NCI-H2081 treated with DMSO at 0.1 percent for 48 hours (cell line): ENCODE data around the gene ARAF.
"Not testable (repeated sequence)": the region's sequence is repeated elsewhere in the genome, so short reads cannot be mapped to it uniquely, and the experiment has no call there.

ENCODE experiments used
- DNase-seq: peaks from one replicate; lab custom pipeline; 2025; lab: John Stamatoyannopoulos, UW

ARAF gene

DNA sequence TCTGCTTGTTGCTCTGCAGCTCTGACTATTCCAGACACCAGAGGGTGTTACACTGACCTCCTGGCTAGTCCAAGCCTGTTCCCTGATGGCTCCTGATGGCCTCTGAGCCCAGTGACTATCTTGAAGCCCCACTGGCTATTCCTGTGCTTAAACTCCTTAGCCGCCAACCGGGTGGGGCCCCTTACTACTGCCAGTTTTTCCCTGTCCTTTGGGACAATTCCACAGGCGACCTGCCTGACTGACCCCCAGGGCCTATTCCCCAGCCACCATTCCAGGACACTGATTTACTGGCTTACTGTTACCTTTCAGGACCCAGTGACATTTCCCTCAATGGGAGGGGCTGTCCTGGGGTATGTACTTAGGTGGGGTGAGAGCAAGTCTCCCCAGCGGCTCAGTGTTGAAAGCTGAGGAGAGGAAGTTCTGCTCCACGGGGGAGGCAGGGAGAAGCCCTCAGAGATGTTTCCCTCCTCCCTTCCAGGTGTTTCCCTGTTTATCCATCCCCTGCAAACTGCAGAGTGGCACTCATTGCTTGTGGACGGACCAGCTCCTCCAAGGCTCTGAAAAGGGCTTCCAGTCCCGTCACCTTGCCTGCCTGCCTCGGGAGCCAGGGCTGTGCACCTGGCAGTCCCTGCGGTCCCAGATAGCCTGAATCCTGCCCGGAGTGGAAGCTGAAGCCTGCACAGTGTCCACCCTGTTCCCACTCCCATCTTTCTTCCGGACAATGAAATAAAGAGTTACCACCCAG, 25.2 kb downstream of the ARAF start:
- DNase-seq, result no peak

DNA sequence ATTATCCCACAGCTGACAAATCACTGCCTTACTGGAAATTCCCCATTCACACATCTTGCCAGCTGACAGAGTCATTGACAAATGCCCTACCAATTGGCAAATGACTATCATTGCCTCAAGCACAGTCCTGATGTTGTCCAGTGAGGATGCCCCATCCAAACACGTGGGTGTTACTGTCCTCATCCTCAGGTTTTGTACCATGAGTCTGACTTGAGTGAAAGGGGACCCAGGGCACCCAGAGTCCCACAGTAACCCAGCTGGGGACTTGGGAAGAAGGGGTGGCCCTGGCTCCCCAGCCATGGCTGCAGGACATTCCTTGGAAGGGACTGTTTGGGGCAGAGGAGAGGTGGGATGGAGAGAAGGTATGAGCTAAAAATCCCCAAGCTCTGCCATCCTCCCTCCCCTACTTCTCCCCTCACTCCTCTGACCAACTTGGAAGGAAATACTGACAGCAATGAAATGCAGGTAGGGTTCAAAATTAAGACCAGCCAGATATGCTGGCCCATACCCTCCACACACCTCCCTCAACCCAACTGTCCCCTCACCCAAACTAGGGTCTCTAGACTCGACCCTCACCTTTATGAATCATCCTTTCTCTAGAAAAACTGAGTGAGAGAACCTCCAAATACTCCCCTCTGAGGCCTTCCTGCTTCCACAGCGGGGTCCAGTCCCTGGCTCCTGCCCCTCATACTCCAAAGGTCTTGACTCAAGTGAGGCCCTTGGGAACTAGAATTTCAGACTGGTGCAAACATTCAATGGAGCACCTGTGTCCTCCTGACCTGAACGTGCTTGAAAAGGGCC, 26.3 kb downstream of the ARAF start:
- DNase-seq, result no peak

DNA sequence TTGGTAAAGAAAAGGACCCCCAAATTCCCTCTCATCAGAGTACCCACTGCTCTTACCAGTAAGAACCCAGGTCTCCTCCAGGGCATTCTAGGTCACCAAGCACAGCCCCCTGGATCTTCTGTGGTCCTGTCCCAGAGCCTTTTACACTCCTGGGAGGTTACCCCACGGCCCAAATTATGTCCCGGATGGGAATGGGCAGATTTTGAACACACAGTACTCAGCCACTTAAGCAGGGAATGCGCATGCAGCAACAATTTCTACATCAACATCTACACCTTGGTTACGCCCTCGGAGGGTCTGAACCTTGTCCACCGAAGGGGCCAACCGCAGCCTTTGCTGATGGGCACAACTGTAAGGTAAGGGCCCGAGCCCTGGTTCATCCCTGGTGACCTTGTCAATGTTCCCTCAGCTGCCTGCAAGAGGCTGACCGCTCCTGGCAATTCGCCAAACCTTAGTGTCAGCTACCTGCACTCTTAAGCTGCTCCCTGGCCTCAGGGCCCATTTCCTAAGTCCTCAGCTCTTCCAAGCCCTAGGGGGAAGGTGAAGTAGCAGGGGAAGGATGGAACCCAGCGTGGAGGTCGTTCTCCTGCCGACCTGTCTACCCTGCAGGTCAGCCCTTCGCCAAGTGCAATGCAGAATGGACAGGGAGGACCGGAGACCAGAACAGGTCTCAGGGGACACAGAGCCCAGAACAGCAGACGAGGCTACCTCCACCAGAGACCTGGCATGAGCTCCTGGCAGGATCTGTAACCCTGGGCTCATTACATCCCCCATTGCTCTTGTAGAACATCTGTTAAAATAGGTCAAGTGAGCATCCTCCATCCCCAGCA, 27.1 kb downstream of the ARAF start:
- no peak for DNase-seq

DNA sequence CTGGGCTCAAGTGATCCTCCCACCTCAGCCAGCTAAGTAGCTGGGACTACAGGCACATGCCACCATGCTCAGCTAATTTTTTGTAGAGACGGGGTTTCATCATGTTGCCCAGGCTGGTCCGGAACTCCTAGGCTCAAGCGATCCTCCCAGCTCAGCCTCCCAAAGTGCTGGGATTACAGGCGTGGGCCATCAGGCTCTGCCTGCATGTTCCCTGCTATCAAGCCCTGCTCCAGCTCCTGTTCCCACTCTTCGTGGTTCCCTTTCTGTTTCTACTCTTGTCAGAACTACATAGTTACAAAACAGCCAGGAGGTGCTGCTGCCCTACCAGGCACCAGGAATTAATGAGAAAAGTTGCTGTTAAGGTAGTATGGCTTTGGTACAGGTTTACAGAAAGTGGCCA, 30.0 kb downstream of the ARAF start:
- DNase-seq, result no peak

DNA sequence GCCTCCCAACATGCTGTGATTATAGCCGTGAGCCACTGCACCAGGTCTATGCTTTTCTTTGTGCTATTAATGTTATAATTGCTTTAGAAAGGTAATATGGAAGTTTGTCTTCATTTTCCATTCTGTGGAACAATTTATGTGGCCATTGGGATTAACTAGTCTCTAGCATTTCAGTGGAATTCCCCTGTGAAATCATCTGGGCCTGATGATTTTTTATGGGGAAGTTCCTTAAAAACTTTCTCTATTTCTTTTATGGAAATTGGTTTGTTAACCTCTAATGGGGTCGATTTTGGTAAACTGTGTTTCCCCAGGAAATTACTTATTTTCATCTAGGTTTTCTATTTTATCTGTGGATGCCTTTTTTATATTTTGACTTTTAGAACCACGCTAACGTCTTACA, 32.5 kb downstream of the ARAF start:
- no peak for DNase-seq

DNA sequence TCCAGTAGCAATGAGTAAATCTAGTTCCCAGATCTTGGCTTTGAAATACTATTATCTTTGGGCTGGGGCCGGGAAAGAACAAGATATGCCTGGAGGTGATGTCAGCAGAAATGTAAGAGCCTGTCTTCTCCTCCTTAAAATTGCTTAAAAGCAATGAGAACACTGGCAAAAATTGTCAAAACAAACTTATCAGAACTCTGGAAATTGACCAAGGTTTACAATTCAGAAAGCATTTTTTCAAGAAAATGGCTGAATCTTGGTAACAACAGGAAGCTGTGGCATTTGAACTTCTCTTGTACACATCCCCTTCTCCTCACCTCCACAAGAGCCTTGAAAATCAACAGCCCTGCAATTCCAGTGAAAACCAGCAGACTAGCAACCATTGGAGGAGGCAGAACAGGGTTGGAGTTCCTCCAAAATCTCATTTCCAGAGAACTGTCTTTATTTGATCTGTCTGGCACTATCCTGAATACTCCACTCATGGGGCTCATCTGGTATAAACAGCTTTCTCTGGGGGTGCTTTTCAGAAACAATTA, 34.8 kb downstream of the ARAF start:
- DNase-seq, result no peak

DNA sequence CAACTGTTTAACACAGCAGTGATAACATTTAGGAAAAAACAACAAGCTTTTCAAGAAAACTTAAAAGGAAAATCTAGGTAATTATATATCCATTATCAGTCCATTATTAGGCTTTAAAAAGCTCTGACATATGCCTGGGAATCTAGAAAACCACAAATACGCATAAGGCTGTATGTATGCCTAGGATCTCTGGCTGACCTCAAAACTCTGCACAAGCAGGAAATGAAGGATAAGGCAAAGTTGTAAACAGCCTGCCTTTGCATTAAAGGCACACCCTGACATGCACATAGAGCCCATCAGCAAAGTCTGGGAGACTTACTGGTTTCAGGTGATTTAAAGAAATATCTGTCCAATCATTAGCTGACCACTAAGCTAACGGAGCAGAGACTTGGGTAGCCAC, 35.3 kb downstream of the ARAF start:
- DNase-seq, result no peak

DNA sequence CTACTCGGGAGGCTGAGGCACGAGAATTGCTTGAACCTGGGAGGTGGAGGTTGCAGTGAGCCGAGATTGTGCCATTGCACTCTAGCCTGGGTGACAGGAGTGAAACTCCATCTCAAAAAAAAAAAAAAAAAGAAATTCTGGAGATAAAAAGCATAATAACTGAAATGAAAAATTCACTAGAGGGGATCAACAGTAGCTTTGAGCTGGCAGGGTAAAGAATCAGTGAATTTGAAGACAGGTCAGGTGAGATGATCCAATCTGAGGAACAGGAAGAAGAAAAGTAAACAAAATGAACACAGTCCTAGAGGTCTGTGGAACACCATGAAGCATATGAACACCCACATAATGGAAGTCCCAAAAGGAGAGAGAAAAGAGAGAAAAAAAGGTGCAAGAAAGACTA, 36.2 kb downstream of the ARAF start:
- DNase-seq, result no peak

DNA sequence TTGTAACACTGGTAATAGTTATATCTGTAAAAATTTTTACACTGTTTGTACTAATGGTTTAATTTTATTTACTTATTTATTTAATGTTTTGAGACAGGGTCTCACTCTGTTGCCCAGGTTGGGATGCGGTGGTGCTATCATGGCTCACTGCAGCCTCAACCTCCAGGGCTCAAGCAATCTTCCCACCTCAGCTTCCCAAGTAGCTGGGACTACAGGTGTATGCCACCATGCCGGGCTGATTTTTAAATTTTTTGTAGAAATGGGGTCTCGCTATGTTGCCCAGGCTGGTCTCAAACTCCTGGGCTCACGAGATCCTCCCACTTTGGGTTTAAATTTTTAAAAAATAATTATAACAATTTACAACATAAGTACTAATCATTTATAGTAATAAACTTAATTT, 42.1 kb downstream of the ARAF start:
- not testable (repeated sequence) for DNase-seq

DNA sequence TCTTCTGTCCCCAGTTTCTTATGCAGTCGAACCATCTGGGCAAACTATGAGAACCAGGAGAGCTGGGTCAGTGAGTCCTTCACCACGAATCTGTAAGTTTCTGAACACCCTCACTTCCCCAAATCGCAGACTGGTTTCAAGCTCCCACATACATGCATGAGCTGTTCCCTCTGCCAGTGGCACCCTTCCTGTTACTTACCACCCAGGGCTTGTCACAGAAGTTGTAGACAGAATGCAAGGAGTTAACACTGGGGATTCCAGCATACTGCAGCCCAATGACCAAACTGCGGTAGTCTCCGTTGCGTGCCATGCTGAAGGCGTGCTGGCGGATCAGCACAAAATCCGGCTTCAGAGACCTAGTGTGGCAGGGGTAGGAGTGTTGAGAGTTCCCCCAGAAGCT, 44.0 kb downstream of the ARAF start:
- no peak for DNase-seq

DNA sequence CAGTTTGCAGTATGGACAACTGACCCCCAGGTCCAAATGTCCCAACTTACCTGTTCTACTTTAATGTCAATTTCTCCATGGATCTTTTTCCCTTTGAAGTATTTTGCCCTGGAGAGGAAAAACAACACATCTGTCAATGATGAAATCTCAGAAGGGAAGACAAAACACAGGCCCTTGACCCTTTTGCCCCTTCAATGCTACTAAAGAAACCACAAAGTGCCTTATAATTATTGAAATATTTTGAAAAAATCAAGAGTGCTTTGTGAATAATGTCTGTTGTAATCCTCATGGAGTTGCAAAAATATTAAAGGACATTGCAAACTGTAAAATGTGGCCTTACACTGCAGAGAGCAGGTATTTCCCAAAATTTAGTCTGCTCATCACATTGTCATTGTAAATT, 46.1 kb downstream of the ARAF start:
- DNase-seq, result no peak

DNA sequence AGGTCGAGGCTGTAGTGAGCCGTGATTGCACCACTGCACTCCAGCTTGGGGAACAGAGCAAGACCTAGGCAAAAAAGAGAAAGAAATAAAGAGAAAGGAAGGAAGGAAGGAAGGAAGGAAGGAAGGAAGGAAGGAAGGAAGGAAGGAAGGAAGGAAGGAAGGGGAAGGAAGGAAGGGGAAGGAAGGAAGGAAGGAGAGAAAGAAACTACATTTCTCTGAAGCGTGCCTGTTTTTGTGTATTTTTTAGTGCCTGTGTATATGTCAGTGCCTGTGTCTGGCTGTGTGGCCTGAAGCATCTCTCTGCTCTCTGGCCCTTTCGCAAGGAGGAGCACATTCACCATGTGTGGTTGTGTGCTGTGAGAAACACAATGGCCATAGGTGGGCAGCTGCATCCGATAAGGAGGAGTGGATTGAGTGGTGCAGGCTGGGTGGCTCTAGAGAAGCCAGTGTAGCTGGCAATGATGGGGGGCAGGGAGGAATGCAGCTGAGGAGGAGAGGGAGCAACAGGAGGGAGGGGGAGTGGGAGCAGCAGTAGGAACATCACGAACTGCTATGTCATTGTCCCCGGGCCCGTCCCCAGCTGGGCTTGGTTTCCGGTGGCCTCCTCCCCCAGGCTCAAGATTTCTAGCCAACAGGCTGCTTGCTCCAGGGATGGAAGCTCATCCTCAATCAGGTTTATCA, 47.3 kb downstream of the ARAF start:
- no peak for DNase-seq

DNA sequence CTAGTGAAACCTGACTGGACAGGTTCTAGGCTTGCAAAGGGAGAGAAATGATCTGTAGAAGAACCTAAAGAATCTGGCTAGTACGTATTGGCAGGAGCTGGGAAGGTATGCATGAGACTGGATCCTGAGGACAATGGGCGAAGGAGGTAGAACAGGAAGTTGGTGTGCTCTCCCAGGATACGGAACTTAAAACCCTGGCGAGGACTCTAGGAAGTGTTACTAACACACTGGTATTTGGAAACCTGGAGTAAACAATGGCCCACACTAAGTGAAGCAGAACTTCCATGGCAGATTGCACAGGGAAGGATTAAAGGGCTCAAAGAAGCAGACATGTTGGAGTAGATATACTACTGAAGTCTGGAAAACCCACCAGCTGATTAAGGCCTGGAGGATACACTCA, 49.5 kb downstream of the ARAF start:
- no peak for DNase-seq

DNA sequence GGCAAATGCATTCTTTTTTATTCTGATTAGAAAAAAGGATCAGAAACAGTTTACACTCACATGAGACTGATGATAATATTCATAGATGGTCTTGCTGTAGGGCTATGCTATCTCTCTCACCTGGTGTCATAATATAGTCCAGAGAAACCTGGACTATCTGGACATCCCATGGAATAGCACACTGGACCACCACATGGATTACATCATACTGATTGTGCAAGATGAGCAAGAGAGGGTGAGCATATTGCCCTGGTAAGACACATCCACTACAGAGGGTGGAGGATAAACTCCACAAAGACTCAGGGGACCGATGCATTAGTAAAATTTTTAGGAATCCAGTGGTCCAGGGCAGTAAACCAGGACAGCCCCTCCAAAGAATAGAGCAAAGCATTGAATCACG, 50.5 kb downstream of the ARAF start:
- no peak for DNase-seq

DNA sequence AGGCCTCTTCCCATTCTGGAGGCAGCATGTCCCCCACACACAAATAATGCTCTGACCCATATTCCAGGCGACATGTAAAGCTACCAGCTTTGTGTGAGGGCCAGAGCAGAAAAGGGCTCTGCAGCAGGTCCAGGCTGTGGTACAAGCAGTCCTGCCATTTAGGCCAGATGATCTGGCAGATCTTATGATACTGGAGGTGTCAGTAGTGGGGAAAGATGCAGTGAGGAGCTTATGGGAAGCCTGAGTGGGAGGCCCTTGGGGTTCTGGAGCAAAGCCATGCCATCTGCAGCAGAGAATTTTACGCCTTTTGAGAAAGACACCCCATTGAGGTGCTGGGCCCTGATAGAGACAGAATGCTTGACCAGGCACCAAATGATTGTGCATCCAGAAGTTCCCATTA, 50.9 kb downstream of the ARAF start:
- no peak for DNase-seq

DNA sequence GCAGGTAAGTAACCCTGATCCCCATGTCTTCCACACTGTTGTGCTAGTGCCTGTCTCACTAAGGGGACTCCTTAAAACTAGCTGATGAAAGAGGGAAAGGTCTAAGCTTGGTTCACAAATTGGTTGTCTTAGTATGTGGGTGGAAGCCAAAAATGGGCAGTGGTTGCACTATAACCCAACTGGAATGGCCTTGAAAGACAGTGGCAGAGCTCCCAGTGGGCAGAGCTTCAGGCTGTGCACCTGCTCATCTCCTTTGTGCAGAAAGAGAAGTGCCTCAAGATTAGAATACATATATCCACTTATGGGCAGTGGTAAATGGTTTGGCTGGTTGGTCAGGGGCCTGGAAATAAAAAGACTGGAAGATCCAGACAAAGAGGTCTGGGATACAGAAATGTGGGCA, 51.4 kb downstream of the ARAF start:
- DNase-seq, result no peak

DNA sequence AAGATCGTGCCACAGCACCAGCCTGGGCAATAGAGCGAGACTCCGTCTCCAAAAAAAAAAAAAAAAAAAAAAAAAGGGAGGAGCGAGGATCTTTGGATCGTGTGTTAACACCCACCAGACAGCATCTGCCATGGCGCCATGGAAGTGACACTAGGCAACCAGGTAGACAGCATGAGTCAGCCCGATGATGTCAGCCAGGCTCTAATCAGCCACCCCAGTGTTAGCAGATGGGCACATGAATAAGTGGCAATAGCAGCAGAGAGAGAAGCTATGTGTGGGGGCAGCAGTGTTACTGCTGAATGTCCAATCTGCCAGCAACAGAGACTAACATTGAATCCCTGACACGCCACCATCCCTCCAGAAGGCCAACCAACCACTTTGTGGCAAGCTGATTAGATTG, 52.1 kb downstream of the ARAF start:
- no peak for DNase-seq

DNA sequence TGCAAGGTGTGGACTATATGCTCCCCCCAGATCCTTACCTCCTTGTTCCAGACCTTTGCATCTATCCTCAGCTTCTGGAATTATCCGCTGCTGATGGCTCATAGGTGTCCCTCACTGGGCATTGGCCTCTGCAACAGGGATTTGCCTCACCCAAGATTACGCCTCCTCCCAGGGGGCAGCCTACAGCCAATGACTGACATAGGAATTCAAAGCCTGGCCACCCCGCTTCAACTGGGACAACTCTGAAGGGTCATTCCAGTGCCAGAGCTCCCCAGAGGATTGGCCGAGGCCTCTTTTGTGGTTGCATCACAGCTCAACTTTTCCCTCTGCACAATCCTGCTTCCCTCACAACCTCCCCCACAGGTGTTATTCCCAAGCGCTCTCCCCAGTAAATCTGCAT, 53.6 kb downstream of the ARAF start:
- no peak for DNase-seq

DNA sequence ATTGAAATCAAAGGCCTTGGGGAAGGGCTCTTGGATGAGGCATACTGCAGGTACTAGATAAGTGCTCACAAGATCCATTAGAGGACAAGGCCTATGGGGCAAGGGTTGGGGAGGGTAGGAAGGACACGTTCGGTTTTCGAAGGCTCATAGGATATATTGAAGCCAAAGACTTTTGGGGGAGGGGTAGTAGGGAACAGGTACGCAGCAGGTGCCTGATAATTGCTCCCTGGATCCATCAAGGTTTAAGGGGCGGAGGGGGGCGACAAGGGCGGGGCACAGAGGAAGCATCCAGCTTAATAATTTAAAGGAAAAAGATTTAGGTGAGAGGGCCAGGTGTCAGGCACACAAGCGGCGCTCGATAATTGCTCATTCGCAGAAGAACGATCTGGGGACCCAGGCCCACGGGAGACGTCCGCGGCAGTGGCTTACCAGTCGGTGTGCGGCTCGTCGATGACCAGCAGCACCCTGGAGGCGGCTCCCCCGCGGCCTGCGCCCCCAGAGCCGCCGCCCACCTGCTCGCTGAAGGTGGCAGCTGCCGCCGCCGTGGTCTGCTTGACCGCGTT, 58.0 kb downstream of the ARAF start:
- no peak for DNase-seq

DNA sequence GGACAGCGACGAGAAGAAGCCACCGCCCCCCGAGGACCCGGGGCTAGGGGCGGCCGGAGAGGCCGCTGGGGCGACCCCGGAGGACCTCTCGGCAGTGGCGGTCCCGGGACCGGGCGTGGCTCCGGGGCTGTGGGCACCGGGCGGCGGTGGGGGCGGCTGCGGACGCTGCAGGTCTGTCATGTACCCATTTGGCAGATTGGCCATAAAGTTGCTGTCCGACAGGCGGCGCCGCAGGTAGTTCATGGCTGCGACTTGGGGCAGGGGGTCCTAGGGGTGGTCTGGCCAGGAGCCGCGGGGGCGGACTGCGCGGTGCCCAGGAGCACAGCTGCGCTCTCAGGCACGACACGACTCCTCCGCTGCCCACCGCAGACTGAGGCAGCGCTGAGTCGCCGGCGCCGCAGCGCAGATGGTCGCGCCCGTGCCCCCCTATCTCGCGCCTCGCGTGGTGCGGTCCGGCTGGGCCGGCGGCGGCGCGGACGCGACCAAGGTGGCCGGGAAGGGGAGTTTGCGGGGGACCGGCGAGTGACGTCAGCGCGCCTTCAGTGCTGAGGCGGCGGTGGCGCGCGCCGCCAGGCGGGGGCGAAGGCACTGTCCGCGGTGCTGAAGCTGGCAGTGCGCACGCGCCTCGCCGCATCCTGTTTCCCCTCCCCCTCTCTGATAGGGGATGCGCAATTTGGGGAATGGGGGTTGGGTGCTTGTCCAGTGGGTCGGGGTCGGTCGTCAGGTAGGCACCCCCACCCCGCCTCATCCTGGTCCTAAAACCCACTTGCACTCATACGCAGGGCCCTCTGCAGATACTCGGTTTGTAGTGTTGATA, 58.7 kb downstream of the ARAF start, which contains the start of gene SYN1:
Gene SYN1 (minus strand): TSS at position 372 of the 817 bp plus-strand sequence. CDS start 129 bp downstream, at position 243.
- DNase-seq, result peak; percentile 30

DNA sequence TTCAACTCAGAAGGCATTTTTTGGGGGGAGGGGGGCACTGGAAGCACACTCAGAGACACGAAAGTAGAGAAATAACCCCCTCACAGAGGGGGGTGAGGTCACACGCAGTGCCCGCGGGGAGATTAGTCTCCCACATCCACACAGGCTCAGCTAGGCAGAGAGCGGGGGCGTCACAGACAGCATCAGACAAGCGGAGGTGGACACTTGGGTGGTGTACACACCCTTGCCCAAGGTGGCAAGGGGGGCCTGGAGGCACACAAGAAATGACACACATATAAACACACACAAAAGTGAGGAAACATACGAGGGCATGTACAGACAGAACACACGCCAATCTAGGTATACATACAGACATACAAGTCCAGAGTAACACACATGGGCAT, 59.3 kb downstream of the ARAF start:
- no peak for DNase-seq
